DMS79 (cell line): ENCODE results near the gene SPATA2.
A peak's percentile ranks its signal among the peaks of the same experiment; 100 is the strongest.
"Not testable (repeated sequence)": the region's sequence is repeated elsewhere in the genome, so short reads cannot be mapped to it uniquely, and the experiment has no call there.

Experiments used
- DNase-seq: peaks from one replicate; lab custom pipeline; 2025; lab: John Stamatoyannopoulos, UW

Gene SPATA2

GRCh38 chr20:49915380-49916145 lies at the start of gene SPATA2:
TSS of gene SPATA2 (minus strand) at chr20:49915529. CDS start at chr20:49908490, 7,039 bp downstream.
- peak; percentile 88 for DNase-seq

GRCh38 chr20:49961413-49961812 lies 46.1 kb upstream of the SPATA2 start:
- DNase-seq, result no peak

GRCh38 chr20:49957089-49957938 lies 42.0 kb upstream of the SPATA2 start:
- not testable (repeated sequence) for DNase-seq

- DNase-seq, result no peak
Observed at GRCh38 chr20:49956689-49957088, 41.4 kb upstream of the SPATA2 start.

- DNase-seq, result not testable (repeated sequence)
Observed at GRCh38 chr20:49955830-49956396, 40.6 kb upstream of the SPATA2 start.

GRCh38 chr20:49955167-49955566 lies 39.8 kb upstream of the SPATA2 start:
- no peak for DNase-seq

- no peak for DNase-seq
Observed at GRCh38 chr20:49951151-49951550, 35.8 kb upstream of the SPATA2 start.

GRCh38 chr20:49948809-49949507 lies 33.6 kb upstream of the SPATA2 start:
- DNase-seq, result no peak

- no peak for DNase-seq
Observed at GRCh38 chr20:49948178-49948577, 32.8 kb upstream of the SPATA2 start.

- no peak for DNase-seq
Observed at GRCh38 chr20:49945701-49946477, 30.6 kb upstream of the SPATA2 start.

- DNase-seq, result no peak
Observed at GRCh38 chr20:49945306-49945700, 30.0 kb upstream of the SPATA2 start.

- no peak for DNase-seq
Observed at GRCh38 chr20:49942942-49943341, 27.6 kb upstream of the SPATA2 start.

- no peak for DNase-seq
Observed at GRCh38 chr20:49942303-49942702, 27.0 kb upstream of the SPATA2 start.

- no peak for DNase-seq
Observed at GRCh38 chr20:49941456-49941855, 26.1 kb upstream of the SPATA2 start.

GRCh38 chr20:49938173-49939163 lies 23.1 kb upstream of the SPATA2 start:
- DNase-seq, result no peak

GRCh38 chr20:49937027-49937929 lies 21.9 kb upstream of the SPATA2 start:
- no peak for DNase-seq

GRCh38 chr20:49936153-49937026 lies 21.1 kb upstream of the SPATA2 start, which contains the start of gene RNF114:
TSS of gene RNF114 (plus strand) at chr20:49936397. CDS start at chr20:49936413, 16 bp downstream.
- peak; percentile 87 for DNase-seq

GRCh38 chr20:49935746-49936152 lies 20.4 kb upstream of the SPATA2 start:
- DNase-seq, result no peak
